GM19239 (cell line): Measurements from ENCODE around the gene ZFAND6.
"Not testable (repeated sequence)": the region's sequence is repeated elsewhere in the genome, so short reads cannot be mapped to it uniquely, and the experiment has no call there.

Experiments used
- DNase-seq: peaks from one replicate; pipeline ENCODE4 v3.0.0; 2011; ENCODE audit warnings: low spot score; ENCODE audit not compliant: insufficient read length
- FAIRE-seq: peaks from 2 replicates; lab custom pipeline; 2011; peaks lifted over from hg19 to GRCh38; lab: Jason Lieb, UNC

ZFAND6 gene

DNA sequence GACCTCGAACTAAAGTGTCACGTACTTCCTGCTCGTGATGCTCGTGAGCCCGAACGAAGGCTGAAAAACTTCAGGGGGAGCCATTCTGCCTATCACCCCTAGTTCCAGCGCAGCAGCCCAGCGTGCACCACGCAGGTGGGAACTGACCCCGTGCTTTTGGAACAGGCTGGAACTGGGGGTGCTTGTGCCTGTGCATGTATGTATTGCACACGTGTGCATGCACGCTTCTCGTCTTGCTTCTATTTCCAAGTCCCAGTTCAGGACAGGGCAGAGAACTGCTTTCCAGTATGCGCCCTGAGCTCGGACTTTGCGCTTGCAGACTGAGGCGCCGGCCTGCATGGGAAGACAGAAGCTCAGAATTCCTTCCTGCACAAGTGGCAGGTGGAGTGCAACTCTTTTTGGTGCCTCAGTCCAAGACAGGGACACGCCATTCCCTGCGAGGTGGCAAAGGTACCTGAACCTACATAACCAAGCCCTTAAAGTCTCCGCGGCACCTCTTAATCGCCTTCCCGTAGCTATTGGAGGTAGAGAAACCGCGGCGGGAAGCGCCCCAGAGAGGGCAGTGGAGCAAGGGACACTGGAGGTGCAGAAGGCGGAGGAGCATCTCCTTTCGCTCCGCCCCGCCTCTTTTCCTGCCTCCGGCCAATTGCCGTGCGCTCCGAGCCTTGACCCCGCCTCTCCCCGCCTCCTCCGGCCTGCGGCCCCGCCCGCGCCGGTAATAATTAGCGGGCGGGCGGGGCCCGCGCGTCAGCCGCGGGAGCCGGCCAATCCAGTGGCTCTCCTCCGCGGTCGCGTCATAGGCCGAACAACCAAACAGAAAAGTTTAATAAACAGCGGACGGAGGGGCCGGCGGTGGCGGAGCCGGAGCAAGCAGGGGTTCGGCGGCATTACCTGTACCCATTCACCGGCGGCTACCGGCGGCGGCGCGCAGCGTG lies at the start of gene ZFAND6:
TSS of gene ZFAND6 (plus strand) at position 826 of the 935 bp plus-strand sequence. CDS start 60,669 bp downstream, outside the sequence.
- peak; percentile 91 for FAIRE-seq
- DNase-seq: peak; percentile 76

DNA sequence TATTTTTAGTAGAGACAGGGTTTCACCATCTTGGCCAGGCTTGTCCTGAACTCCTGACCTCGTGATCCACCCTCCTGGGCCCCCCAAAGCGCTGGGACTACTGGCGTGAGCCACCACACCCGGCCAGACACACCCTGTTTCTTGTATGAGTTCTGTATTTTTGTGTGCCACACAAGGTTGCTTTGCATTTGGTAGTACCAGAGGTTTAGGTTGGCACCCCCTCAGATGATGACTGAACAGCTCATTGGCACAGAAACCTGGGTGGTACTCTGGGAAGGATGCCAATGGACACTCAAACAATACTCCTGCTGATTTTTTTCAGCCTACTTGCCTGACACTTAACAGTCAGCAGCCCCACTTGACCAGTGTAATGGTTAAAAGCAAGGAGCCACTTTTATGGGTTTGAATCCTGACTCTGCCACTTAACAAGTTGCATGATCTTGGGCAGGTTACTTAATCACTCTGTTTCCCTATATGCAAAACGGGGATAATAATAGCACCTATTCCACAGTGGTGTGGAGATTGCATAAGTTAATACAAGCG lies 49.3 kb upstream of the ZFAND6 start:
- no peak for DNase-seq
- FAIRE-seq: peak; percentile 92

DNA sequence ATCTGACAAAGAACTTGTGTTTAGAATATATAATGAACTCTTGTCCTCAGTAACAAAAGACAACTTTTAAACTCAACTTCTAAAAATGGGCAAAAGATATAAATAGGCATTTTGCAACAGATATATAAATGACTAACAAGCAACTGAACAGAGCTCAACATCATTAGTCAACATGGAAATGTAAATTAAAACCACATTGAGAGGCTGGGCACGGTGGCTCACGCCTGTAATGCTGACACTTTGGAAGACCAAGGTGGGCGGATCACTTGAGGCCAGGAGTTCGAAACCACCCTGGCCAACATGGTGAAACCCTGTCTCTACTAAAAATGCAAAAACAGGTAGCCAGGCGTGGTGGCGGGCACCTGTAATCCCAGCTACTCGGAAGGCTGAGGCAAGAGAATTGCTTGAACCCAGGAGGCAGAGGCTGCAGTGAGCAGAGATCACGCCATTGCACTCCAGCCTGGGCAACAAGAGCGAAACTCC lies 48.4 kb upstream of the ZFAND6 start:
- DNase-seq: not testable (repeated sequence)
- FAIRE-seq: peak; percentile 55

DNA sequence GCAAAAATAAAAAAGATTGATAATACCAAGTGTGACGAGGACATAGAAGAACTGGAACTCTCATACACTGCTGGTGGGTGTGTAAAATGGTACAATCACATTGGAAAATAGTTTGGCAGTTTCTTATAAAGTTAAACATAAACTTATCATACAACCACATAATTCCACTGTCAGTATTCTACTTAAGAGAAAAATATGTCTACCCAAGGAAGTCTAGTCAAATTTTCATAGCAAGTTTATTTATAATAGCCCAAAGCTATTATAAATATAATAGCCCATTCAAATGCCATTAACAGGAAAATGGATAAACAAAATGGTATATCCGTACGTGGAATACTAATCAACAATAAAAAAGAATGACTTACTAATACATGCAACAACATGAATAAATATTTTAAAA lies 47.9 kb upstream of the ZFAND6 start:
- FAIRE-seq (peak; percentile 55), DNase-seq (no peak)

DNA sequence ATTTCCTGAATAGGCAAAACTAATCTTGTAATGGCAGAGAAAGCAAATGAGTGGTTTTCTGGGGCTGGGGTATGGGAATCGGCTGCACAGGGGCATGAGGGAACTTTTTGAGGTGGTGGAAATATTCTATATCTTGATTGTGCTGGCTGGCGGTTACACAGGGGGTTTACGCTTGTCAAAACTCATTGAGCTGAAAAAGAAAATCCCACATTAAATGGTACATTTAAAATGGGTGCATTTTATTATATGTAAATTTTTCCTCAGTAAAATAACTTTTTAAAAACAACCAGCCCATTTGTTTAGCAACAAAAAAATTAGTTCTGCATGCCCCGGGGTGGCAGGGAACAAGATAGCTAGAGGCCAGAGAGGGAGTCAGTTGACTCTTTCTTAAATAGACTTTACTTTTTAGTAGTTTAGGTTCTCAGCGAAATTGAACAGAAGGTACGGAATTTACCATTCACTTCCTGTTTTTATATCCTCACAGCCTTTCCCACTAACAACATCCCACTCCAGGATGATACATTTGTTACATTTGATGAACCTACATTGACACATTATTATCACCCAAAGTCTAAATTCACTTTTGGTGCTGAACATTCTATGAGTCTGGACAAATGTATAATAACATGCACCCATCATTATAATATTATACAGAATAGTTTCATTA lies 47.3 kb upstream of the ZFAND6 start:
- FAIRE-seq: peak; percentile 42
- no peak for DNase-seq

DNA sequence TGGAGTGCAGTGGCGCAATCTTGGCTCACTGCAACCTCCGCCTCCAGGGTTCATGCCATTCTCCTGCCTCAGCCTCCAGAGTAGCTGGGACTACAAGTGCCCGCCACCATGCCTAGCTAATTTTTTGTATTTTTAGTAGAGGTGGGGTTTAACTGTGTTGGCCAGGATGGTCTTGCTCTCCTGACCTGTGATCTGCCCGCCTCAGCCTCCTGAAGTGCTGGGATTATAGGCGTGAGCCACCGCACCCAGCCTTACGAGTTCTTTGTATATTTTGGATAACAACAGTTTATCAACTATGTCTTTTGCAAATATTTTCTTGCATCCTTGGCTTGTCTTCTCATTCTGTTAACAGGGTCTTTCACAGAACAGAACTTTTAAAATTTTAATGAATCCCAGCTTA lies 45.3 kb upstream of the ZFAND6 start:
- FAIRE-seq, DNase-seq: not testable (repeated sequence)

DNA sequence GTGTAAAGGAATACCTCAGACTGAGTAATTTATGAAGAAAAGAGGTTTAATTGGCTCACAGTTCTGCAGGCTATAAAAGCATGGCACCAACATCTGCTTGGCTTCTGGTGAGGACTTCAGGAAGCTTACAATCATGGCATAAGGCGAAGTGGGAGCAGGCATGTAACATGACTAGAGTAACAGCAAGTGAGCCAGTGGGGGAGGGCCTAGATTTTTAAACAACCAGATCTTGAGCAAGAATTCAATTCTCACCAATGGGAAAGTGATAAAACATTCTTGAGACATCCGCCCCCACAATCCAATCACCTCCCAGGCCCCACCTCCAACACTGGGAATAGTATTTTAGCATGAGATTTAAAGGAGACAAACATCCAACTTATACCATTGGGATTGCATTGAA lies 44.3 kb upstream of the ZFAND6 start:
- no peak for DNase-seq
- peak; percentile 8 for FAIRE-seq

DNA sequence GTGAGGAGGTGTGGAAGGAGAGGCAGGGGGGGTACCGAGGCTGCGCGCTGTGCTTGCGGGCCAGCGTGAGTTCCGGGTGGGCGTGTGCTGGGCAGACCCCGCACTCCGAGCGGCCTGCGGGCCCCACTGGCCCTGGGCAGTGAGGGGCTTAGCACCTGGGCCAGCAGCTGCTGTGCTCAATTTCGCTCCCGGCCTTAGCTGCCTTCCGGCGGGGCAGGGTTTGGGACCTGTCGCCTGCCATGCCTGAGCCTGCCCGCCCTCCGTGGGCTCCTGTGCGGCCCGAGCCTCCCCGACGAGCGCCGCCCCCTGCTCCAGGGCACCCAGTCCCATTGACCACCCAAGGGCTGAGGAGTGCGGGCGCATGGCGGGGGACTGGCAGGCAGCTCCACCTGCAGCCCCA lies 43.0 kb upstream of the ZFAND6 start:
- FAIRE-seq, DNase-seq: not testable (repeated sequence)

DNA sequence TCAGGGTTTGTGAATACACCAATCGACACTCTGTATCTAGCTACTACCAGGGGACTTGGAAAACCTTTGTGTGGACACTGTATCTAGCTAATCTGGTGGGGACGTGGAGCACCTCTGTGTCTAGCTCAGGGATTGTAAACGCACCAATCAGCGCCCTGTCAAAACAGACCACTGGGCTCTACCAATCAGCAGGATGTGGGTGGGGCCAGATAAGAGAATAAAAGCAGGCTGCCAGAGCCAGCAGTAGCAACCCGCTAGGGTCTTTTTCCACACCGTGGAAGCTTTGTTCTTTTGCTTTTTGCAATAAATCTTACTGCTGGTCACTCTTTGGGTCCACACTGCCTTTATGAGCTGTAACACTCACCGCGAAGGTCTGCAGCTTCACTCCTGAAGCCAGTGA lies 42.3 kb upstream of the ZFAND6 start:
- FAIRE-seq, DNase-seq: not testable (repeated sequence)

DNA sequence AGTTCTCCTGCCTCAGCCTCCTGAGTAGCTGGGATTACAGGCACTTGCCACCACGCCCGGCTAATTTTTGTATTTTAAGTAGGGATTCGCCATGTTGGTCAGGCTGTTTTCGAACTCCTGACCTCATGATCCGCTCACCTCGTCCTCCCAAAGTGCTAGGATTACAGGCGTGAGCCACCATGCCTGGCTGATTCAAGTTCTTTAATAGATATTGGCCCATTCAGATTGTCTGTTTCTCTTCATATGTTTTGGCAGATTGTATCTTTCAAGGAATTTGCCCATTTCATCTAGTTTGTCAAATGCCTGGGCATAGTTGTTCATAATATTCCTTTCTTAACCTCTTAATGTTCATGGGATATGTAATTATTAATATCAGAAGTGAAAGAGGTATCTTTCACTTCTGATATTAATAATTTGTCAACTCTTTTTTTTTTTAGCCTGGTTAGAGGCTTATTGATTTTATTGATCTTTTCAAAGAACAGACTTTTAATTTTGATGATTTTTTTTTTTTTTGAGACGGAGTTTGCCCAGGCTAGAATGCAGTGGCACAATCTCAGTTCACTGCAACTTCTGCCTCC lies 40.2 kb upstream of the ZFAND6 start:
- DNase-seq: no peak
- peak; percentile 35 for FAIRE-seq

DNA sequence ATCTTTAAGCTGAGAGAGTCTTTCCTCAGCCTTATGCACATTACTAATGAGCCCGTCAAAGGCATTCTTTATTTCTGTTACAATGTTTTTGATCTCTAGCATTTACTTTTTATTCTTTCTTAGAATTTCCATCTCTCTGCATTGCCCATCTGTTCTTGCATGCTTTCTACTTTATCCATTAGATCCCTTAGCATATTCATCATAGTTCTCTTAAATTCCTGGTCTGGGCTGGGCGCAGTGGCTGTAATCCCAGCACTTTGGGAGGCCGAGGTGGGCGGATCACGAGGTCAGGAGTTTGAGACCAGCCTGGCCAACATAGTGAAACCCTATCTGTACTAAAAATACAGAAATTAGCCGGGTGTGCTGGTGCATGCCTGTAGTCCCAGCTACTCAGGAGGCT lies 39.3 kb upstream of the ZFAND6 start:
- DNase-seq, FAIRE-seq: not testable (repeated sequence)

DNA sequence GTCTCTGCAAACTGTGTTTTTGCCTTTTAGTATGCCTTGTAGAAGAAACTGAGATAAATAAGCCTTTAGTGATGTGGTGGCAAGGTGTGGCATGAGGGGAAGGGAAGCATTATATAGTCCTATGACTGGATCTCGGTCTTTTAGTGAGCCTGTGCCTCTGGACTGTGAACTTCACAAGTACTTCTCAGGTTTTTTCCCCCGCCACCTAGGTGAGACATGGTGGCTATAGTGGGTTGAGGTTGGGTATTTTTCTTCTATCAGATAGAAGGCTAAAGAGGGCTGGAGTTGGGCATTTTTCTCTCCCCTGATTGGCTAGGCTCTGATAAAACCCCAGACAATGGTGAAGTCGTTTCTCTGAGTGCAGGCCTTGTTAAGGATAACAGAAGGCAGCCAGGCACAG lies 38.7 kb upstream of the ZFAND6 start:
- DNase-seq: no peak

DNA sequence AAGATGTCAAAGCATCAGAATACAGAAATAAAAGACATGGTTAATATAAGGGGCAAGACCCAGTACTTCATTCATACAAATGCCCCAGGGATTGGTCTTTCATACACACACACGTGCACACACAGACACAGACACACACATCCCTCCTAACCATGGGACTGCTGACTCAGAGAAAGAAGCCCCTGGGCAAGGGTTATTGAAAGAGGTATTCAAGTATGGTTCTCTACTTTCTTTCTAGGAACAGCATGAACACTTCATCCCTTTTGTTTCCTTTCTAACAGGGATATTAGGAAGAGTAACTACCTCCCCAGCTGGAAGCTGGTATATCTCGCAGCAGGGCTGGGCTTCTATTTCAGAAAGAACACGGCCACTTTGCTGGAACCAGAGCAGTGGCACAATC lies 33.2 kb upstream of the ZFAND6 start:
- no peak for DNase-seq
- no peak for FAIRE-seq

More for the DNA sequence above, 38.7 kb upstream of the ZFAND6 start:
- no peak for FAIRE-seq

DNA sequence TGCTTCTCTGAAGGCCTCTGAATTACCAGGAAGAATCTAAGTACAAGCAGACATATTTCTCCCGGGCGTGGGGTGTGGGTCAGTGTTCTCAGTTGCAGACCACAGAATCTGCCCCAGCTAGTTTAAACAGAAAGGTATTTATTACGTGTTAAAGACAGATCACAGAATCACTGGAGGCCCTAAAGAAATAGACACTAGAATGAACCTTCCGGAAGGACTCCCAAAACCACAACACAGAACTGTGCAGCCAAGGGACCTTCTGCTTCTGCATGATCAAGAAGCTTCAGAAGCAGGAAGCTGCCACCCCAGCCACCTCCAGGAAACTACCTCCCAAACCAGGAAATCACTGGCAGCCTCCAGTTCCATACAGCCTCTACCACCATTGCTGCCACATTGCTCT lies 32.7 kb upstream of the ZFAND6 start:
- DNase-seq (no peak), FAIRE-seq (no peak)

DNA sequence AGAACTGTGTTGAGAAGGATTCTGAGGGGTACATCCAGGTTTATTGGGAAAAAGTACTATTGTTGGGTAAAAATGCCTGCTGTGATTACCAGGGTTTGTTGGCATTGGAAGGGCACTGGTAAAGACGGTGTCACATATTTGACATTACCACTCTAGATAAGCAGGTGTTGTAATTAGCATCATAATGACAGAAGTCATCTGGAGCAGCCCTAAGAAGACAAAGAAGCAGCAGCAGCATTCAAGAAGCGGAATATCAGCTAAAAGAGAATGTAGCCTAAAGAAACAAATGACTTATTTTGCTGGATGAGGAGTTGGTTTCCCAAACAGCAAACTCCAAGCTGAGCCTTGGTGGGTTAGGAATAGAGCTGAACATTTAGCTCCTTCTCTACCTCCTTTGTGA lies 30.5 kb upstream of the ZFAND6 start:
- DNase-seq (no peak), FAIRE-seq (no peak)

DNA sequence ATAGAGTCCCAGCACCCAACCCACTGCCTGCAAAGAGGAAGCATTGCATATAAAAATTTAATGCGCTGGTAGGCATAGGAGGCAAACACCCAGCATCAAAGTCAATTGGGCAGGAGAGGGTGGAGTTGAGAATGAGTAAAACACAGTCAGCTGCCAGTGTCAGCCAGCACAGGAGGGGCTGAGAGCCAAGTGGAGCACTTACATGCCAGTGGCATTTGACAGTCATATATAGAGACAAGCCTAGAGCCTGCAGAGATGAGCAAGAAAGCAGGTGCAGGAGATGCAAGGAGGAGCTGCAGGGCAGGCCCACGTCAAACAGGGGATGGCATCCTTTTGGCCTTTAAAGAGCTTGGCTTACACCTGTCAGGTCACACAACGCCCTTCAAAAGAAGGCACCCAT lies 27.6 kb upstream of the ZFAND6 start:
- FAIRE-seq (peak; percentile 39), DNase-seq (no peak)

DNA sequence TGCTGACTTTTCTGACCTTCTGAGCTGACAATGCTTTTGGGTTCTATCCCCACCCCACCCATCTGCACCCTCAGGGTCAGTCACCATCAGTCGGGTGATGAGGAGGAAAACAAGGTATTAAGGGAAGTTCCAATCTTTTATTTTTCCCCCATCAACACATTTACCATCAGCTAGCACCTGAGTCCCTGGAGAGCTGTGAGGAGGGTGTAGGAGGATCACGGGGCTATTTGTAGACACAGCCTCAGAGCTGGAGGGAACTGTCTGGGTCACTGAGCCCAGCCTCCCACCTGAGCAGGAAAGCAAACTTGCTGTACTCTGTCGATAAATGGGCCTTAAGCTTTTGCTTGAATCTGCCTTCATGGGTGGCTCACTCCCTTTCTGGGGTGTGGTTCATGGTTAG lies 24.8 kb upstream of the ZFAND6 start:
- DNase-seq (no peak), FAIRE-seq (no peak)

DNA sequence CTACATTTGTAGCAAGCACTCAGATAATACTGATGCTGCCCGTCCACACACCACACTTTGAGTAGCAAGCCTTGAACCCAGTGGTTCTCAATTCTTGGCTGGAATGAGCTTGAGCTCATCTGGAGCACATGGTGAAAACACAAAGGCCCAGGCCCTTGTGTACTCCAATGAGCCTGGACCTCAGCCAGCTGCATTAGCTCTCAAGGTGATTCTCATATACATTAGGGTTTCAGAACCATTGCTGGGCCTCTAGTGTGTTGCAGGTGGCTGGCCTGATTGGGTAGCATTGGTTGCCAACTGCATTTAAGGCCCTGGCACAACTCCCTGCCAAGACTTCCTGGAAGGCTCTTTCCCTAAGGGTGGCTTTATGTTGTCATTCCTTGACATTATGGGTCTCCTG lies 23.4 kb upstream of the ZFAND6 start:
- FAIRE-seq (peak; percentile 57), DNase-seq (no peak)

DNA sequence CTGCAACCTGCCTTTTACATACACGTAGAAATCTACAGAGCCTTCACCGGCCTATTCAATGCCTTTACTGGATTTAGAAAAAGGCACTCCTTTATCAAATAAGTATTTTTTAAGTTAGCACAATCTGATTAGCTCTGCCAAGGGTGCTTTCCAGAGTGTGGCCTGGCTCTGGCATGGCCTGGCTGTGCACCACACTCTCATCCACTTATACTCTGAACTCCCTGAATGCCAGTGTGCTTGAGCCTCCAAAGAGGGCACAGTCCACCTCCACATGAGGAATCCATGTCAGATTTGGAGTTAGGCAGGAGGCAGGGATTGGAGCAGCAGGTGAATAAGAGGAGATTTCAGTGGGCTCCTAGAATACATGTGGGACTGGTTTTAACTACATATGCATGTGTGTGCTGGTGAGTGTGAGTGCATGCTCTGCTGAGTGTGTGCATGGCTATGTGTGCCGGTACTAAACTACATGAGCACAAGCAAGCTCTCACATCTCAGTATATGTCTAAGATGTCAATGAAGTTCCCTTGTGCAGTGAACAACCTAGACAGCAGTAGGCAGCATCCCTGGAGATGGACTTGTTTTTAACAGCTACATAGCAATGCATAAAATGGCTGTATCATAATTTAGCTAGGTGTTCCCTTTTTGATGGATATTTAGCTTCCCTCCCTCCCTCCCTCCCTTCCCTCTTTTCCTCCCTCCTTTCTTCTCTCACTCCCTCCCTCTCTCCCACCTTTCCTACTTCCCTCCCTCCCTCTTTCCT lies 17.8 kb upstream of the ZFAND6 start:
- FAIRE-seq (no peak), DNase-seq (no peak)

DNA sequence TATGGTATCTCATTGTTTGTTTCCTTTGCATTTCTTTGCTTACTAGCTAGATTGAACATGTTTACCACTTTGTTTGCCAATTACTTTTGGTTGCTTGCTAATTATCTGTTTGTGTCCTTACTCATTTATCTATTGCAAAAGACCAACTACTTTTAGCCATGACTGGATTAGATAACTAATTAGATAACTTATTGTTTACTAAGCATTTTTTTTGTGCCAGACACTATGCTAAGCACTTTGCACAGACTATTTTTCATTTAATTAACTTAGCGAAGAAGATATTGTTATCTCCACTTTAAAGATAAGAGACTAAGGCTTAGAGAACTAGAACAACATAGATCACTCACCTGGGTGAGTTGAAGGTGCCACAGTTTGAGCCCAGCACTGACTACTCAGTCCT lies 16.9 kb upstream of the ZFAND6 start:
- DNase-seq (no peak), FAIRE-seq (no peak)
